Erythroblast (primary cell): Measurements from ENCODE around the gene SNED1.

ENCODE experiments used
- GATA1 ChIP-seq: IDR thresholded peaks from 2 replicates; pipeline ENCODE4 v1.6.1; 2011; ENCODE audit warnings: low read depth, mild to moderate bottlenecking, control low read depth, low read length, moderate library complexity
- POLR2A ChIP-seq: IDR thresholded peaks from 2 replicates; pipeline ENCODE4 v1.6.1; 2011; ENCODE audit warnings: mild to moderate bottlenecking, low read length

DNA sequence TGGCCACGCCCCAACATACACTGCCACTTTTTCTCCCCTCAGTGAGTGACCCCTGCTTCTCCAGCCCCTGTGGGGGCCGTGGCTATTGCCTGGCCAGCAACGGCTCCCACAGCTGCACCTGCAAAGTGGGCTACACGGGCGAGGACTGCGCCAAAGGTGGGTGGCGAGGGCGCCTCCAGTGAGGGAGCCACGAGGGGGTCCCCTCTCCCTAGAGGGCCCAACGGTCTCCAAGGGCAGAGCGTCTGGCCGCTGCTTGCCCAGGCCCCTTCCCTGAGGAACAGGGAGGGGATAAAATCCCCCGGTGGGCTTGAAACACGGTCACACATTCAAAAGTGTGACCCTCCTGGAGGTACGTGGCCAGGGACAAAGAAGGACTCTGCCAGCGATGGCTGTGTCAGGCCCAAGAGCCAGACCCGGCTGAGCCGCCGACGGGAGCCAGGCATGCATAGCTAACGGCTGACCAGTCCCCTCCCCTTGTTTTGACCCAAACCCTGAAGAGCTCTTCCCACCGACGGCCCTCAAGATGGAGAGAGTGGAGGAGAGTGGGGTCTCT is 66.5 kb downstream of the SNED1 start:
- no peak for TF ChIP-seq POLR2A
- TF ChIP-seq GATA1, result no peak
